IPS DF 6.9 (cell line): ENCODE measurements around the gene SNED1.
A peak's percentile ranks its signal among the peaks of the same experiment; 100 is the strongest.

ENCODE experiments used
- DNase-seq: peaks from one replicate; pipeline ENCODE4 v3.0.0-alpha.2; 2013; ENCODE audit warnings: low read depth, low spot score
- H3K27ac ChIP-seq: one replicate; pipeline ENCODE4 v1.5.1; 2013; ENCODE audit warnings: low read length, control low read depth
- H3K27me3 ChIP-seq: 2 replicates; pipeline ENCODE4 v1.6.1; 2013; ENCODE audit warnings: mild to moderate bottlenecking, low read length; ENCODE audit not compliant: control insufficient read depth, insufficient read depth
- H3K36me3 ChIP-seq: 2 replicates; pipeline ENCODE4 v1.6.1; 2013; ENCODE audit warnings: low read length; ENCODE audit not compliant: control insufficient read depth, insufficient read depth
- H3K4me1 ChIP-seq: 2 replicates; pipeline ENCODE4 v1.6.1; 2013; ENCODE audit warnings: low read length; ENCODE audit not compliant: control insufficient read depth, insufficient read depth
- H3K4me3 ChIP-seq: 2 replicates; pipeline ENCODE4 v1.5.1; 2013; ENCODE audit warnings: mild to moderate bottlenecking, low read length
- H3K9me3 ChIP-seq: 2 replicates; pipeline ENCODE4 v1.6.1; 2013; ENCODE audit warnings: low read length, inconsistent platforms; ENCODE audit not compliant: control insufficient read depth, insufficient read depth
- WGBS: extraction: QIAGEN DNeasy Blood & Tissue Kit; methylation state at CpG from one replicate; pipeline ENCODE4 v1.1.7; 2013; ENCODE audit warnings: mixed read lengths, missing lambda C conversion rate; ENCODE audit not compliant: insufficient read length, insufficient coverage; 5-methylcytosine and 5-hydroxymethylcytosine counted together

The SNED1 gene

GRCh38 chr2:241031436-241032165 lies 33.2 kb downstream of the SNED1 start:
- no peaks in the 10 kb centered on the region; the same call in 1 of the 2 replicates for H3K27me3 ChIP-seq

GRCh38 chr2:241033336-241033987 lies 35.0 kb downstream of the SNED1 start:
- no peaks in the 10 kb centered on the region; the same call in 1 of the 2 replicates for H3K36me3 ChIP-seq
- H3K27me3 ChIP-seq: no peaks in the 10 kb centered on the region; the same call in 1 of the 2 replicates
- peaks cover 9% of the 10 kb centered on the region for H3K4me1 ChIP-seq
- no peak for DNase-seq
- WGBS: no CpG with 5 or more reads among the region's 17 CpGs
- H3K4me3 ChIP-seq: no peak overlapping the region
- no peaks in the 10 kb centered on the region for H3K9me3 ChIP-seq
- no peak overlapping the region for H3K27ac ChIP-seq

More at GRCh38 chr2:241031436-241032165, 33.2 kb downstream of the SNED1 start:
- no peaks in the 10 kb centered on the region; the same call in 1 of the 2 replicates for H3K36me3 ChIP-seq
- H3K4me3 ChIP-seq: no peak overlapping the region
- no peaks in the 10 kb centered on the region; the same call in 1 of the 2 replicates for H3K9me3 ChIP-seq
- no peak for DNase-seq
- WGBS: no CpG with 5 or more reads among the region's 20 CpGs
- peaks cover 6% of the 10 kb centered on the region for H3K4me1 ChIP-seq
- H3K27ac ChIP-seq: no peak overlapping the region

GRCh38 chr2:241033994-241034393 lies 35.6 kb downstream of the SNED1 start:
- H3K27ac ChIP-seq: no peak overlapping the region

GRCh38 chr2:241034490-241035141 lies 36.2 kb downstream of the SNED1 start:
- Histone ChIP-seq H3K9me3 (no peaks in the 10 kb centered on the region), H3K4me3 (no peak overlapping the region), H3K4me1 (peaks cover 9% of the 10 kb centered on the region), H3K27me3 (no peaks in the 10 kb centered on the region; the same call in 1 of the 2 replicates), H3K36me3 (no peaks in the 10 kb centered on the region; the same call in 1 of the 2 replicates), H3K27ac (no peak overlapping the region)
- no peak for DNase-seq
- no CpG with 5 or more reads among the region's 22 CpGs for WGBS

More at GRCh38 chr2:241033994-241034393, 35.6 kb downstream of the SNED1 start:
- H3K9me3 ChIP-seq: no peaks in the 10 kb centered on the region
- no peak overlapping the region for H3K4me3 ChIP-seq
- WGBS: no CpG with 5 or more reads among the region's 7 CpGs
- no peaks in the 10 kb centered on the region; the same call in 1 of the 2 replicates for H3K36me3 ChIP-seq
- DNase-seq: no peak
- H3K27me3 ChIP-seq: no peaks in the 10 kb centered on the region; the same call in 1 of the 2 replicates
- peaks cover 9% of the 10 kb centered on the region for H3K4me1 ChIP-seq

GRCh38 chr2:241035142-241035817 lies 36.9 kb downstream of the SNED1 start:
- H3K36me3 ChIP-seq: no peaks in the 10 kb centered on the region
- H3K4me1 ChIP-seq: peaks cover 9% of the 10 kb centered on the region
- peak; percentile 20 for DNase-seq
- no peaks in the 10 kb centered on the region for H3K9me3 ChIP-seq
- H3K27ac ChIP-seq: no peak overlapping the region
- no CpG with 5 or more reads among the region's 31 CpGs for WGBS
- H3K27me3 ChIP-seq: no peaks in the 10 kb centered on the region; the same call in 1 of the 2 replicates
- H3K4me3 ChIP-seq: peak overlapping the region; percentile 18; the same call in 1 of the 2 replicates

- H3K27ac ChIP-seq: no peak overlapping the region
- peak overlapping the region; percentile 35; the same call in 1 of the 2 replicates for H3K4me3 ChIP-seq
- WGBS: no CpG with 5 or more reads among the region's 39 CpGs
- no peak for DNase-seq
- H3K36me3 ChIP-seq: no peaks in the 10 kb centered on the region
- peaks cover 9% of the 10 kb centered on the region for H3K4me1 ChIP-seq
- no peaks in the 10 kb centered on the region for H3K9me3 ChIP-seq
- H3K27me3 ChIP-seq: no peaks in the 10 kb centered on the region; the same call in 1 of the 2 replicates
Observed at GRCh38 chr2:241035818-241036396, 37.5 kb downstream of the SNED1 start.

GRCh38 chr2:241036397-241036963 lies 38.1 kb downstream of the SNED1 start:
- Histone ChIP-seq H3K36me3 (no peaks in the 10 kb centered on the region), H3K4me1 (peaks cover 9% of the 10 kb centered on the region), H3K27me3 (no peaks in the 10 kb centered on the region; the same call in 1 of the 2 replicates), H3K4me3 (peak overlapping the region; percentile 35; the same call in 1 of the 2 replicates), H3K9me3 (no peaks in the 10 kb centered on the region), H3K27ac (no peak overlapping the region)
- no peak for DNase-seq
- no CpG with 5 or more reads among the region's 36 CpGs for WGBS

- Histone ChIP-seq H3K27me3 (no peaks in the 10 kb centered on the region; the same call in 1 of the 2 replicates), H3K4me3 (peak overlapping the region; percentile 35; the same call in 1 of the 2 replicates), H3K9me3 (no peaks in the 10 kb centered on the region), H3K4me1 (peaks cover 9% of the 10 kb centered on the region), H3K27ac (no peak overlapping the region), H3K36me3 (no peaks in the 10 kb centered on the region)
- WGBS: no CpG with 5 or more reads among the region's 18 CpGs
- no peak for DNase-seq
Observed at GRCh38 chr2:241036964-241037421, 38.6 kb downstream of the SNED1 start.

GRCh38 chr2:241037498-241037897 lies 39.1 kb downstream of the SNED1 start:
- Histone ChIP-seq H3K27ac (no peak overlapping the region), H3K36me3 (no peaks in the 10 kb centered on the region), H3K4me1 (peaks cover 9% of the 10 kb centered on the region), H3K27me3 (no peaks in the 10 kb centered on the region; the same call in 1 of the 2 replicates), H3K4me3 (no peak overlapping the region), H3K9me3 (no peaks in the 10 kb centered on the region)
- WGBS: no CpG with 5 or more reads among the region's 9 CpGs
- no peak for DNase-seq
